ENCODE results near the gene RFX2.
"Not testable (repeated sequence)": the region's sequence is repeated elsewhere in the genome, so short reads cannot be mapped to it uniquely, and the experiment has no call there.

RFX2 gene

GRCh38 chr19:6012426-6013170 lies 97.7 kb downstream of the RFX2 start:
- Histone ChIP-seq H3K27me3 (replicated peaks) (no peaks in the 10 kb centered on the region), H3K36me3 (replicated peaks) (no peaks in the 10 kb centered on the region), H3K4me3 (ENCODE audit: low read depth, low read length) (no peak overlapping the region), H3K27ac (no peak overlapping the region)
- TF ChIP-seq, protein P1, sequence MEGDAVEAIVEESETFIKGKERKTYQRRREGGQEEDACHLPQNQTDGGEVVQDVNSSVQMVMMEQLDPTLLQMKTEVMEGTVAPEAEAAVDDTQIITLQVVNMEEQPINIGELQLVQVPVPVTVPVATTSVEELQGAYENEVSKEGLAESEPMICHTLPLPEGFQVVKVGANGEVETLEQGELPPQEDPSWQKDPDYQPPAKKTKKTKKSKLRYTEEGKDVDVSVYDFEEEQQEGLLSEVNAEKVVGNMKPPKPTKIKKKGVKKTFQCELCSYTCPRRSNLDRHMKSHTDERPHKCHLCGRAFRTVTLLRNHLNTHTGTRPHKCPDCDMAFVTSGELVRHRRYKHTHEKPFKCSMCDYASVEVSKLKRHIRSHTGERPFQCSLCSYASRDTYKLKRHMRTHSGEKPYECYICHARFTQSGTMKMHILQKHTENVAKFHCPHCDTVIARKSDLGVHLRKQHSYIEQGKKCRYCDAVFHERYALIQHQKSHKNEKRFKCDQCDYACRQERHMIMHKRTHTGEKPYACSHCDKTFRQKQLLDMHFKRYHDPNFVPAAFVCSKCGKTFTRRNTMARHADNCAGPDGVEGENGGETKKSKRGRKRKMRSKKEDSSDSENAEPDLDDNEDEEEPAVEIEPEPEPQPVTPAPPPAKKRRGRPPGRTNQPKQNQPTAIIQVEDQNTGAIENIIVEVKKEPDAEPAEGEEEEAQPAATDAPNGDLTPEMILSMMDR (IDR thresholded peaks at IDR 0.05; ENCODE audit: low read depth, low read length, missing control alignments) = no peak
- in situ Hi-C loops (cut with HindIII; ENCODE audit: low pct_ligation_motif_present, low sequenced_read_pairs) = no loop called here
- no peak for DNase-seq

- no peak overlapping the region for H3K27ac ChIP-seq
- in situ Hi-C loops (cut with HindIII; ENCODE audit: low pct_ligation_motif_present, low sequenced_read_pairs) = no loop called here
Observed at GRCh38 chr19:6011794-6012193, 98.5 kb downstream of the RFX2 start.

GRCh38 chr19:6011206-6011605 lies 99.1 kb downstream of the RFX2 start:
- DNase-seq = no peak
- Histone ChIP-seq H3K36me3 (replicated peaks) (no peaks in the 10 kb centered on the region), H3K4me3 (ENCODE audit: low read depth, low read length) (no peak overlapping the region), H3K27ac (no peak overlapping the region), H3K27me3 (replicated peaks) (no peaks in the 10 kb centered on the region)
- in situ Hi-C loops (cut with HindIII; ENCODE audit: low pct_ligation_motif_present, low sequenced_read_pairs) = no loop called here
- TF ChIP-seq, protein P1 (IDR thresholded peaks at IDR 0.05; ENCODE audit: low read depth, low read length, missing control alignments) = no peak

More at GRCh38 chr19:6011794-6012193, 98.5 kb downstream of the RFX2 start:
- DNase-seq = no peak
- H3K36me3 ChIP-seq (replicated peaks) = no peaks in the 10 kb centered on the region
- H3K27me3 ChIP-seq (replicated peaks) = no peaks in the 10 kb centered on the region
- no peak overlapping the region for H3K4me3 ChIP-seq (ENCODE audit: low read depth, low read length)
- TF ChIP-seq, protein P1 (IDR thresholded peaks at IDR 0.05; ENCODE audit: low read depth, low read length, missing control alignments) = no peak

GRCh38 chr19:6010107-6010506 lies 100.2 kb downstream of the RFX2 start:
- no peaks in the 10 kb centered on the region for H3K36me3 ChIP-seq (replicated peaks)
- no peak overlapping the region for H3K4me3 ChIP-seq (ENCODE audit: low read depth, low read length)
- TF ChIP-seq, protein P1 (IDR thresholded peaks at IDR 0.05; ENCODE audit: low read depth, low read length, missing control alignments) = no peak
- no peaks in the 10 kb centered on the region for H3K27me3 ChIP-seq (replicated peaks)
- DNase-seq = no peak
- in situ Hi-C loops (cut with HindIII; ENCODE audit: low pct_ligation_motif_present, low sequenced_read_pairs) = no loop called here
- no peak overlapping the region for H3K27ac ChIP-seq

GRCh38 chr19:6007866-6008265 lies 102.4 kb downstream of the RFX2 start:
- Histone ChIP-seq H3K4me3 (ENCODE audit: low read depth, low read length) (no peak overlapping the region), H3K27ac (no peak overlapping the region), H3K27me3 (replicated peaks) (no peaks in the 10 kb centered on the region), H3K36me3 (replicated peaks) (no peaks in the 10 kb centered on the region)
- in situ Hi-C loops (cut with HindIII; ENCODE audit: low pct_ligation_motif_present, low sequenced_read_pairs) = no loop called here
- TF ChIP-seq, protein P1 (IDR thresholded peaks at IDR 0.05; ENCODE audit: low read depth, low read length, missing control alignments) = no peak
- DNase-seq = no peak

- DNase-seq = no peak
- in situ Hi-C loops (cut with HindIII; ENCODE audit: low pct_ligation_motif_present, low sequenced_read_pairs) = no loop called here
- no peaks in the 10 kb centered on the region for H3K27me3 ChIP-seq (replicated peaks)
- H3K27ac ChIP-seq = no peak overlapping the region
- no peaks in the 10 kb centered on the region for H3K36me3 ChIP-seq (replicated peaks)
- no peak overlapping the region for H3K4me3 ChIP-seq (ENCODE audit: low read depth, low read length)
- TF ChIP-seq, protein P1 (IDR thresholded peaks at IDR 0.05; ENCODE audit: low read depth, low read length, missing control alignments) = no peak
Observed at GRCh38 chr19:6006896-6007295, 103.4 kb downstream of the RFX2 start.

- H3K36me3 ChIP-seq (replicated peaks); in situ Hi-C loops (cut with HindIII; ENCODE audit: low pct_ligation_motif_present, low sequenced_read_pairs); H3K27me3 ChIP-seq (replicated peaks); H3K27ac ChIP-seq; DNase-seq; H3K4me3 ChIP-seq (ENCODE audit: low read depth, low read length): not testable (repeated sequence)
Observed at GRCh38 chr19:6006070-6006446, 104.2 kb downstream of the RFX2 start.
